OCI-LY1 (cell line): ENCODE data around the gene WFDC1.

Experiments
- CTCF ChIP-seq: fragments of 200-600 bp; sonication (generic), shearing (Covaris generic); IDR thresholded peaks from 2 replicates; pipeline ENCODE4 v1.5.1; 2017; ENCODE audit warnings: mild to moderate bottlenecking, antibody characterized with exemption, low read length, moderate library complexity, mixed read lengths
- EZH2 ChIP-seq: fragments of 200-600 bp; sonication (generic), shearing (Covaris generic); IDR thresholded peaks from 2 replicates; pipeline ENCODE4 v1.8.0; 2017; ENCODE audit warnings: borderline replicate concordance, mixed run types, mild to moderate bottlenecking, antibody characterized with exemption, low read length, moderate library complexity, mixed read lengths

GRCh38 chr16:84270071-84270470 lies 24.6 kb upstream of the WFDC1 start:
- TF ChIP-seq CTCF (no peak), EZH2 (no peak)
